SU-DHL-6 (cell line): Measurements from ENCODE around the gene TESK2.

Source experiments
- H2AFZ ChIP-seq: fragments of 200-600 bp; sonication (generic); 2 replicates; pipeline ENCODE4 v1.6.1; 2014; ENCODE audit warnings: low read depth, mild to moderate bottlenecking, moderate library complexity, mixed read lengths, antibody characterized with exemption, low read length; ENCODE audit not compliant: severe bottlenecking
- H3F3A ChIP-seq: fragments of 200-600 bp; shearing (Covaris generic); 2 replicates; pipeline ENCODE4 v1.6.0; 2016; ENCODE audit warnings: antibody characterized with exemption, mild to moderate bottlenecking; ENCODE audit not compliant: insufficient read depth
- H3K27ac ChIP-seq: fragments of 200-600 bp; sonication (generic); 2 replicates; pipeline ENCODE4 v1.5.1; 2016; ENCODE audit warnings: low read depth, mild to moderate bottlenecking, low read length, moderate library complexity, mixed read lengths
- H3K27me3 ChIP-seq: fragments of 200-600 bp; sonication (generic), shearing (Covaris generic); 2 replicates; pipeline ENCODE4 v1.6.0; 2014; ENCODE audit warnings: mild to moderate bottlenecking, low read length
- H3K36me3 ChIP-seq: fragments of 200-600 bp; sonication (generic); 2 replicates; pipeline ENCODE4 v1.6.1; 2014; ENCODE audit warnings: mild to moderate bottlenecking, low read length, mixed read lengths
- H3K4me2 ChIP-seq: fragments of 300-600, 200-600 bp; shearing (Covaris generic), sonication (generic); 2 replicates; pipeline ENCODE4 v1.6.0; 2014; ENCODE audit warnings: low read length, low read depth, mild to moderate bottlenecking; ENCODE audit not compliant: poor library complexity, severe bottlenecking
- H3K4me3 ChIP-seq: fragments of 200-600 bp; sonication (generic); 2 replicates; pipeline ENCODE4 v1.5.1; 2014; ENCODE audit warnings: antibody characterized with exemption, low read length, mild to moderate bottlenecking, mixed read lengths; ENCODE audit not compliant: insufficient read depth, poor library complexity, severe bottlenecking
- H3K79me2 ChIP-seq: fragments of 200-600 bp; sonication (generic); 2 replicates; pipeline ENCODE4 v1.6.1; 2014; ENCODE audit warnings: mild to moderate bottlenecking, low read length, moderate library complexity; ENCODE audit not compliant: insufficient read depth
- H3K9ac ChIP-seq: fragments of 200-600 bp; sonication (generic); 2 replicates; pipeline ENCODE4 v1.7.0; 2014; ENCODE audit warnings: mild to moderate bottlenecking, low read length
- H3K9me2 ChIP-seq: fragments of 200-600 bp; sonication (generic); replicated peaks from 2 replicates; pipeline ENCODE4 v1.6.1; 2014; ENCODE audit warnings: low read length; ENCODE audit not compliant: insufficient read depth
- H3K9me3 ChIP-seq: fragments of 200-600 bp; sonication (generic); 2 replicates; pipeline ENCODE4 v1.6.1; 2014; ENCODE audit warnings: low read length, mixed read lengths; ENCODE audit not compliant: insufficient read depth
- H4K20me1 ChIP-seq: fragments of 200-600 bp; sonication (generic); 2 replicates; pipeline ENCODE4 v1.6.1; 2014; ENCODE audit warnings: low read depth, mild to moderate bottlenecking, antibody characterized with exemption, low read length, moderate library complexity, mixed read lengths
- CTCF ChIP-seq: fragments of 200-600 bp; sonication (generic); IDR thresholded peaks from one replicate; pipeline ENCODE4 v1.5.1; 2017; ENCODE audit warnings: antibody characterized with exemption, mild to moderate bottlenecking, low read length, moderate library complexity; ENCODE audit not compliant: insufficient read depth, poor library complexity, severe bottlenecking
- EZH2phosphoT487 ChIP-seq: fragments of 200-600 bp; sonication (generic), shearing (Covaris generic); conservative IDR thresholded peaks from 2 replicates; pipeline ENCODE4 v1.6.1; 2018; ENCODE audit warnings: mild to moderate bottlenecking, antibody characterized with exemption, low read length, moderate library complexity, mixed read lengths

TESK2 gene

DNA sequence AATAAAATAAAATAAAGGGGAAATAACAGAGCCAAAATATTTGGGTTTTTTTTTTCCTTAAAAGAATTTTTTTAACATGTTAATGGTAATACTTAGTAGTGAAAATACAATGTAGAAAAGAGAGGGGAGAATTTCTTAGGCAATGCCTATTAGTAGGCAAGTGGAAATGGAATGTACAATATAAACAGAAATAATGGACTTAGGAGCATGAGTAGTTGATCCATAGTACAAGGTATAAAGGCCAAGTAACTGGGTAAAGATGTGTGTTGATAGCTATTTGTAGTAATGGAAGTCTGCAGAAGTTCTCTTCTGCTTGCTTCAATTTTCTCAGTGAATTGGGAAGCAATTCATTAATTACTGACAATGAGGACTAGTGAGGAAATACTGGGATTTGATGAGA, 34.4 kb downstream of the TESK2 start:
- H3K9me3 ChIP-seq, result no peaks in the 10 kb centered on the region
- H3K4me3 ChIP-seq, result no peak overlapping the region
- no peaks in the 10 kb centered on the region for H3K9me2 ChIP-seq
- no peaks in the 10 kb centered on the region for H3F3A ChIP-seq
- H3K4me2 ChIP-seq, result no peak overlapping the region
- H2AFZ ChIP-seq, result no peak overlapping the region
- H3K27ac ChIP-seq, result no peak overlapping the region
- H4K20me1 ChIP-seq, result no peaks in the 10 kb centered on the region
- H3K79me2 ChIP-seq, result no peaks in the 10 kb centered on the region
- no peaks in the 10 kb centered on the region for H3K27me3 ChIP-seq
- no peaks in the 10 kb centered on the region for H3K36me3 ChIP-seq
- no peak overlapping the region for H3K9ac ChIP-seq
- no peak for TF ChIP-seq CTCF
- no peak for TF ChIP-seq EZH2phosphoT487

DNA sequence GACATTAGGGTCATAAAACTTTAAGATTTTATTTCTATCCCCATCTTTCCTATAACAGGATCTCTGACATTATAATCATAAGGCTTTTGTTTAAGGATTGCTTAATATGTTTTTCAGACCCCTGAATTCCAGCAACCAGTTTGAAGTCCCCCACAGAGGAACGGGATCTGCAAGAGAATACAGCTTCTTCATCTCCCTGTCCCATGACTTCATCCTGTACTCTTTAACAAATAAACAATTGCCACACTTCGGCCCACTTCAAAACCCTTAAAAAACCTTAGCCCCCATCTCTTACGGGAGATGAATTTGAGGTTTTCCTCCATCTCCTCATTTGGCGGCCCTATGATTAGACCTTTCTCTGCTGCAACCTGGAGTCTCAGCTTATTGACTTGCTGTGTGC, 35.8 kb downstream of the TESK2 start:
- Histone ChIP-seq H3K79me2 (no peaks in the 10 kb centered on the region), H3K27me3 (no peaks in the 10 kb centered on the region), H3F3A (no peaks in the 10 kb centered on the region), H3K4me2 (no peak overlapping the region), H4K20me1 (no peaks in the 10 kb centered on the region), H3K9me3 (no peaks in the 10 kb centered on the region), H3K4me3 (no peak overlapping the region), H2AFZ (no peak overlapping the region), H3K36me3 (no peaks in the 10 kb centered on the region), H3K9me2 (no peaks in the 10 kb centered on the region), H3K27ac (no peak overlapping the region), H3K9ac (no peak overlapping the region)
- no peak for TF ChIP-seq CTCF
- TF ChIP-seq EZH2phosphoT487, result no peak

- no peak overlapping the region for H3K27ac ChIP-seq
- no peaks in the 10 kb centered on the region for H3K79me2 ChIP-seq
- no peaks in the 10 kb centered on the region for H3K27me3 ChIP-seq
- no peak overlapping the region for H3K4me2 ChIP-seq
- H3K9me3 ChIP-seq, result no peaks in the 10 kb centered on the region
- H3K4me3 ChIP-seq, result no peak overlapping the region
- H3F3A ChIP-seq, result no peaks in the 10 kb centered on the region
- H2AFZ ChIP-seq, result no peak overlapping the region
- no peak overlapping the region for H3K9ac ChIP-seq
- no peaks in the 10 kb centered on the region for H4K20me1 ChIP-seq
- no peaks in the 10 kb centered on the region for H3K36me3 ChIP-seq
- no peaks in the 10 kb centered on the region for H3K9me2 ChIP-seq
- no peak for TF ChIP-seq CTCF
Measured at GRCh38 chr1:45454464-45454863, 36.5 kb downstream of the TESK2 start.

GRCh38 chr1:45452503-45452902, 38.5 kb downstream of the TESK2 start:
- Histone ChIP-seq H3K79me2 (no peaks in the 10 kb centered on the region), H3K27me3 (no peaks in the 10 kb centered on the region), H3K9ac (no peak overlapping the region), H3K36me3 (no peaks in the 10 kb centered on the region), H3K27ac (no peak overlapping the region), H3K9me2 (no peaks in the 10 kb centered on the region), H3K9me3 (no peaks in the 10 kb centered on the region), H3K4me2 (no peak overlapping the region), H2AFZ (no peak overlapping the region), H3F3A (no peaks in the 10 kb centered on the region), H4K20me1 (no peaks in the 10 kb centered on the region), H3K4me3 (no peak overlapping the region)
- TF ChIP-seq EZH2phosphoT487, result no peak
- TF ChIP-seq CTCF, result no peak
